GM21825 (cell line): Measurements from ENCODE around the gene MRFAP1L1.
A peak's percentile ranks its signal among the peaks of the same experiment; 100 is the strongest.
"Not testable (repeated sequence)": the region's sequence is repeated elsewhere in the genome, so short reads cannot be mapped to it uniquely, and the experiment has no call there.

Experiments
- ATAC-seq: cut with Tn5 transposase; IDR thresholded peaks from one replicate; pipeline ENCODE4 v1.9.1; 2021; ENCODE audit warnings: mild to moderate bottlenecking, moderate library complexity; ENCODE audit not compliant: unreplicated experiment

MRFAP1L1 gene

GRCh38 chr4:6692379-6692778 lies 17.3 kb downstream of the MRFAP1L1 start:
- no peak for ATAC-seq

- no peak for ATAC-seq
Observed at GRCh38 chr4:6689506-6689960, 20.1 kb downstream of the MRFAP1L1 start.

GRCh38 chr4:6688879-6689505 lies 20.7 kb downstream of the MRFAP1L1 start:
- ATAC-seq: no peak

GRCh38 chr4:6687947-6688878 lies 21.5 kb downstream of the MRFAP1L1 start:
- ATAC-seq: no peak

- ATAC-seq: no peak
Observed at GRCh38 chr4:6686104-6686787, 23.4 kb downstream of the MRFAP1L1 start.

GRCh38 chr4:6684656-6685055 lies 25.0 kb downstream of the MRFAP1L1 start:
- no peak for ATAC-seq

- no peak for ATAC-seq
Observed at GRCh38 chr4:6682862-6683590, 26.6 kb downstream of the MRFAP1L1 start.

GRCh38 chr4:6681191-6681590 lies 28.5 kb downstream of the MRFAP1L1 start:
- no peak for ATAC-seq

GRCh38 chr4:6680372-6681034 lies 29.2 kb downstream of the MRFAP1L1 start:
- ATAC-seq: no peak

GRCh38 chr4:6676722-6677558 lies 32.7 kb downstream of the MRFAP1L1 start:
- ATAC-seq: no peak

- peak; percentile 32 for ATAC-seq
Observed at GRCh38 chr4:6674500-6675149, 35.0 kb downstream of the MRFAP1L1 start.

GRCh38 chr4:6673660-6674499 lies 35.8 kb downstream of the MRFAP1L1 start:
- peak; percentile 74 for ATAC-seq

GRCh38 chr4:6673191-6673659 lies 36.4 kb downstream of the MRFAP1L1 start:
- not testable (repeated sequence) for ATAC-seq

GRCh38 chr4:6672541-6673190 lies 37.0 kb downstream of the MRFAP1L1 start:
- not testable (repeated sequence) for ATAC-seq

GRCh38 chr4:6672131-6672530 lies 37.5 kb downstream of the MRFAP1L1 start:
- ATAC-seq: no peak

- no peak for ATAC-seq
Observed at GRCh38 chr4:6671648-6672047, 38.0 kb downstream of the MRFAP1L1 start.

GRCh38 chr4:6668391-6668790 lies 41.3 kb downstream of the MRFAP1L1 start:
- ATAC-seq: no peak
